GM12864 (cell line): ENCODE data around the gene BANF2.

Experiments used
- DNase-seq: peaks from one replicate; pipeline ENCODE4 v3.0.0-alpha.2; 2011; ENCODE audit warnings: low read depth
- H3K4me3 ChIP-seq: 2 replicates; pipeline ENCODE4 v1.5.1; 2011; ENCODE audit warnings: mild to moderate bottlenecking, low read depth, low read length, control low read depth
- TF ChIP-seq, protein P1 (sequence below): IDR thresholded peaks from 2 replicates; pipeline ENCODE4 v1.5.1; 2011; ENCODE audit warnings: low read depth, mild to moderate bottlenecking, moderate library complexity, low read length, control low read depth, inconsistent platforms; ENCODE audit errors: missing control alignments

BANF2 gene

DNA sequence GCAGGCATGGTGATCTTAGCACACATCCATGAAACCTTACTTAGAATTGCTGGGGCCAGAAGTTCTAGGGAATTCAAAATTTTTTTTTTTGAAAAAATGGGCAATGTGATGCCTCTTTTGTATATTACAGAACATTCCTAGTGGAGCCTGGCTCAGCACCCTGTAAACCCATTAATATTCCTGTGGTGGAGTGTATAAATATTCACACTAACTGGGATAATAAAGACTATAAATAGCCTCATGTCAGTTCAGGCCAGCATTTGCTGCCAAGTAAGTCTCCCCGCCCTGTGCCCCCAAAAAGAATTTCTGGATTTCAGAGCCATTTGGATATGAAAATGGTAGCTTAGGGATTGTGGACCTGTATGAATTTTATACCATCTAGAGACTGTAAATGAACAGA lies 14.8 kb downstream of the BANF2 start:
- no peak for DNase-seq
- TF ChIP-seq, protein P1, sequence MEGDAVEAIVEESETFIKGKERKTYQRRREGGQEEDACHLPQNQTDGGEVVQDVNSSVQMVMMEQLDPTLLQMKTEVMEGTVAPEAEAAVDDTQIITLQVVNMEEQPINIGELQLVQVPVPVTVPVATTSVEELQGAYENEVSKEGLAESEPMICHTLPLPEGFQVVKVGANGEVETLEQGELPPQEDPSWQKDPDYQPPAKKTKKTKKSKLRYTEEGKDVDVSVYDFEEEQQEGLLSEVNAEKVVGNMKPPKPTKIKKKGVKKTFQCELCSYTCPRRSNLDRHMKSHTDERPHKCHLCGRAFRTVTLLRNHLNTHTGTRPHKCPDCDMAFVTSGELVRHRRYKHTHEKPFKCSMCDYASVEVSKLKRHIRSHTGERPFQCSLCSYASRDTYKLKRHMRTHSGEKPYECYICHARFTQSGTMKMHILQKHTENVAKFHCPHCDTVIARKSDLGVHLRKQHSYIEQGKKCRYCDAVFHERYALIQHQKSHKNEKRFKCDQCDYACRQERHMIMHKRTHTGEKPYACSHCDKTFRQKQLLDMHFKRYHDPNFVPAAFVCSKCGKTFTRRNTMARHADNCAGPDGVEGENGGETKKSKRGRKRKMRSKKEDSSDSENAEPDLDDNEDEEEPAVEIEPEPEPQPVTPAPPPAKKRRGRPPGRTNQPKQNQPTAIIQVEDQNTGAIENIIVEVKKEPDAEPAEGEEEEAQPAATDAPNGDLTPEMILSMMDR = no peak
- H3K4me3 ChIP-seq = no peak overlapping the region

DNA sequence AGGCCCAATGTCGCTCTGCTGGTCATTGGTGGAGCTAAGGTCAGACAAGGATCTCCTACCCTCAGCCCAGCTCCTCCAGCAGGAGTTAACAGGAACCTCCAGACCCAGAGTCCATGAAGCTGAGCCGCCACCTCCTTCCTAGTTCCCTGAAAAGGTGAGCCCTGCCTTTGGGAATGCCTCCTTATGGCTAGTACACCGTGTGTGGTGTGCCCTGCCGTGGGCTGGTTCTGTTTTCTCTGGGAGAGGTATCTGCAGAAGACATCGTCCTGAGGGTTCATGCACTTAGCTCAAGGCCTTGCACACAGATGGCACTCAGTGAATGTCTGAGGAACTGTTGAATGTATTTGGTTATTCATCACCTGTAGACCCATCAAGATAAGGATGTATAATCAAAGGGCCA lies 15.3 kb downstream of the BANF2 start:
- TF ChIP-seq, protein P1 = no peak
- no peak for DNase-seq
- no peak overlapping the region for H3K4me3 ChIP-seq

DNA sequence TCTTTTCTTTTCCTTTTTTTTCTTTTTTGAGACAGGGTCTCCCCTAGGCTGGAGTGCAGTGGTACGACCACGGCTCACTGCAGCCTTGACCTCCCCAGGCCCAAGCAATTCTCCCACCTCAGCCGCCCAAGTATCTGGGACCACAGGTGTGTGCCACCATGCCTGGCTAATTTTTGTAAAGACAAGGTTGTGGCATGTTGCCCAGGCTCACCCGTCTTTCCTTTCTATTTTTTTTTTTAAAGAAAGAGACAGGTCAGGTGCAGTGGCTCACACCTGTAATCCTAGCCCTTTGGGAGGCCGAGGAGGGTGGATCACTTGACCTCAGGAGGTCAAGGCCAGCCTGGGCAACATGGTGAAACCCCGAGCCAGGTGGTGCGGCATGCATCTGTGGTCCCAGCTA lies 16.6 kb downstream of the BANF2 start:
- DNase-seq = no peak
- H3K4me3 ChIP-seq = no peak overlapping the region
- TF ChIP-seq, protein P1 = no peak

DNA sequence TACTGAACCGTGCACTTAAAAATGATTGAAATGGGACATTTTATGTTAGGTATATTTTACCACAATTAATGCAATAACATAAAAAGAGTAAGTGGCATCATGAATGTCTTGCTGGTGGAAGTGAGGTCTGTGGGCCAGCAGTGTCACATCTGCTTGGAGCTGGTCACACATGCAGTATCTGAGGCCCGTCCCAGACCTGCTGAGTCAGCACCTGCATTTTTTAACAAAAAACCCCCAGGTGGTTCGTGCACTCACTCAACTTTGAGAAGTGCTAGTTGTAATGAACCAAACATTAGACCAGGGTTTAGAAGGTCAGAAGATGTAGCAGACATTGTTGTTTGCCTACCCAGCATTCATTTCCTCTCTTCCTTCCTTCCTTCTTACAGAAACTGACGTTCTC lies 21.0 kb downstream of the BANF2 start:
- no peak for DNase-seq
- TF ChIP-seq, protein P1 = no peak
- no peak overlapping the region for H3K4me3 ChIP-seq

- no peak overlapping the region for H3K4me3 ChIP-seq
- TF ChIP-seq, protein P1 = no peak
- DNase-seq = no peak
Measured at GRCh38 chr20:17721802-17722486, 22.2 kb downstream of the BANF2 start.

DNA sequence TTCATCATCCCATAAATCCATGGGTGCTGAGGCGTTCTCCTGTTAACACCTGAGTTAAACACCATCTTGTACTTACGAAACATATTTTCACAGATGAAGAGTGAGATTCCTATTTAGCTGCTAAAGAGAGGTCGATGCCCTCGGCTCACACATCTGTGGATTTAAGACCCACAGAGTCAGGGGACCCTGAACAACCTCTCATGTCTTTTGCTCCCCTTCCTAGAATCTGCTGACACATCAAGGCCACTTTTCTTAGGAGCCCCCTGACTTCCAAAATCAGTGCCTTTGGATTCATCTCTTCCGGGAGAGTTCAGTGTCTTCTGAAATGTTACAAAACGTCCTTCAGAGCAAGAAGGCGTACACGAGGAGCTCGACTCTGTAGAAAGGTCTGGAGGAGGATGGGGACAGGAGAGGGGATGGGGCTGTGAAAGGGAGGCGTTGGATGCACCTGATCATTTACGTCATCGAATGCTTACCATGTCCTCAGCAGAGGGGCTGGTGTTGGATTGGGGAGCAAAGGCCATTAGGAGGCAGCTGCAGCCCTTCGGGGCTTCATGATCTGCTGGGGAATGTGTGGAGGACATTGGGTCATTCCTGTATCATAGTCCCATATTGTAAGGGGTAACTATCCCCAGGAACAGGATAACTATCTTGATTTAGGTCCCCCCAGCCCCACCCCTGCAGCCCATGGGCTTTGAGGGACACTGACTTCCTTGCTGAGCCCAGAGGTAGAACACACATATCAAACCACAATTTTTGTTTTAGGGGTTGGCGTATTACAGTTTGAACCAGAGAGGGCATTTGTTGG lies 22.9 kb downstream of the BANF2 start:
- TF ChIP-seq, protein P1 = no peak
- H3K4me3 ChIP-seq = no peak overlapping the region
- no peak for DNase-seq
